ENCODE measurements around the gene RUSF1. TPM values are rescaled to one million over a fixed set of nuclear protein-coding genes. Genes with fewer than 3 reads are reported as not detected.

Gene RUSF1
- total RNA-seq, 2 donors from 2014 or later = 45.4 to 50.8 TPM

DNA sequence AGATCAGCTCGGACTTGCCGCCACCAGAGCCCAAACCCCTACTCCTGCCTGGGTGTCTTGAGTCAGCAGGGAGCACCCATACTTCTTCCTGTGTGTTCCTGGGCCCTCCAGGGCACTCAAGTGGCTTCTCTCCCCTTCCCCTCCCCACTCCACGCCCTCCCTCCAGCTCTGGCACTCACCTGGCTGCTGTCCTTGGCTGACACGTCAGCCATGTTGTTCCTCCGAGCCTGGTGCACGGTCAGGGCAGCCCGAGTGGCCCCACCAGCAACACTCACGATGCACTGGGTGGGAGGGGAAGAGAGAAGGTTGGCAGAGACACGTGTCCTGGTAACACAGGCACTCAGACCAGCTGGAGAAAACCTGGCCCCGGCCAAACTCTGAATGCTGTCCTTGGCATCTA, 11.5 kb downstream of the RUSF1 start:
- Histone ChIP-seq H3K9me3 (ENCODE audit: control insufficient read depth, low read length) (no peaks in the 10 kb centered on the region), H3K27ac (ENCODE audit: low read depth, low read length) (no peak overlapping the region), H3K27me3 (ENCODE audit: control insufficient read depth, insufficient read depth, low read length, poor library complexity, severe bottlenecking) (no peaks in the 10 kb centered on the region), H3K4me1 (ENCODE audit: control insufficient read depth, insufficient read depth, low read length) (no peaks in the 10 kb centered on the region), H3K4me3 (ENCODE audit: low read length) (no peak overlapping the region), H3K9ac (ENCODE audit: extremely low read depth, low read length, poor library complexity, severe bottlenecking) (no peak overlapping the region), H3K36me3 (ENCODE audit: control insufficient read depth, insufficient read depth, low read length) (peaks cover 20% of the 10 kb centered on the region)
- peaks cover 52% of the 10 kb centered on the region for H3K36me3 Mint-ChIP-seq (ENCODE audit: low read depth)
- H3K4me3 Mint-ChIP-seq = no peak overlapping the region
- H3K27ac Mint-ChIP-seq = no peak overlapping the region
- WGBS, 2 experiments (ENCODE audit: insufficient coverage in 1 of 2, insufficient read length in 1 of 2) = 93 to 98% methylated on average over 6 to 10 of the region's 10 CpGs
- no peak for DNase-seq
- TF ChIP-seq, protein P1, sequence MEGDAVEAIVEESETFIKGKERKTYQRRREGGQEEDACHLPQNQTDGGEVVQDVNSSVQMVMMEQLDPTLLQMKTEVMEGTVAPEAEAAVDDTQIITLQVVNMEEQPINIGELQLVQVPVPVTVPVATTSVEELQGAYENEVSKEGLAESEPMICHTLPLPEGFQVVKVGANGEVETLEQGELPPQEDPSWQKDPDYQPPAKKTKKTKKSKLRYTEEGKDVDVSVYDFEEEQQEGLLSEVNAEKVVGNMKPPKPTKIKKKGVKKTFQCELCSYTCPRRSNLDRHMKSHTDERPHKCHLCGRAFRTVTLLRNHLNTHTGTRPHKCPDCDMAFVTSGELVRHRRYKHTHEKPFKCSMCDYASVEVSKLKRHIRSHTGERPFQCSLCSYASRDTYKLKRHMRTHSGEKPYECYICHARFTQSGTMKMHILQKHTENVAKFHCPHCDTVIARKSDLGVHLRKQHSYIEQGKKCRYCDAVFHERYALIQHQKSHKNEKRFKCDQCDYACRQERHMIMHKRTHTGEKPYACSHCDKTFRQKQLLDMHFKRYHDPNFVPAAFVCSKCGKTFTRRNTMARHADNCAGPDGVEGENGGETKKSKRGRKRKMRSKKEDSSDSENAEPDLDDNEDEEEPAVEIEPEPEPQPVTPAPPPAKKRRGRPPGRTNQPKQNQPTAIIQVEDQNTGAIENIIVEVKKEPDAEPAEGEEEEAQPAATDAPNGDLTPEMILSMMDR (conservative IDR thresholded peaks at IDR 0.05) = no peak
- peaks cover 1% of the 10 kb centered on the region for H3K4me1 Mint-ChIP-seq
- H3K27me3 Mint-ChIP-seq (ENCODE audit: insufficient read depth) = no peaks in the 10 kb centered on the region
- H3K9me3 Mint-ChIP-seq = no peaks in the 10 kb centered on the region

DNA sequence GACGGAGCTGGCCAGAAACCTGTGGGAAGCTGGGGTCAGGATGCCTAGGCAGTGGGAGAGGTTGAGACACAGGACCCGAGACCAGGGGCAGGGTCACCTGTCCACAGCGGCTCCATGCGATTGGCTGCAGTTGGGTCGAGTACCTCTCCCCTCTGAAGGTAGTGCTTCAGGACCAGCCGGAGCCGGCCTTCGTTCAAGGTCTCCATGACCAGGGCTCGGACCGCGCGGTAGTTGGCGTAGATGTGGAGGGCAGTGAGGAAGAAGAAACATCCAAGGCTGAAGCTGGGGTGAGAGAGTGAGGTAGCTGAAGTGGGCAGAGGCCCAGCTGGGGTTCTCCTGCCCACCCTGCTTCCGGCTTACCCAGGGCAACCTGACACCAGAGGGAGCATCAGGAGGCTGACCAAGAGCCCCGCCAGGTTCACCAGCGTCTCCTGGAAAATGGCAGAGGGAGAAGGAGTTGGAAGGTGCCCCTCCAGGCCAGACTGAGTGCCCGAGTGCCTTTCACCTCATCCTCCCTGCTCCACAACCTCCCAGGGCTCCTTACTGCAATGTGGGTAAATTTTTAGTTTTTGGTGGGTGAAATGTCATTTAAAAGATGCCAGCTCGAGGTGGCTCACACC, 14.6 kb downstream of the RUSF1 start:
- Histone ChIP-seq H3K27ac (ENCODE audit: low read depth, low read length) (no peak overlapping the region), H3K36me3 (ENCODE audit: control insufficient read depth, insufficient read depth, low read length) (peaks cover 13% of the 10 kb centered on the region), H3K9me3 (ENCODE audit: control insufficient read depth, low read length) (no peaks in the 10 kb centered on the region), H3K4me3 (ENCODE audit: low read length) (no peak overlapping the region), H3K9ac (ENCODE audit: extremely low read depth, low read length, poor library complexity, severe bottlenecking) (no peak overlapping the region), H3K27me3 (ENCODE audit: control insufficient read depth, insufficient read depth, low read length, poor library complexity, severe bottlenecking) (peaks cover 7% of the 10 kb centered on the region), H3K4me1 (ENCODE audit: control insufficient read depth, insufficient read depth, low read length) (no peaks in the 10 kb centered on the region)
- Mint-ChIP-seq H3K4me3 (no peak overlapping the region), H3K9me3 (no peaks in the 10 kb centered on the region), H3K27ac (no peak overlapping the region), H3K27me3 (ENCODE audit: insufficient read depth) (peaks cover 14% of the 10 kb centered on the region), H3K36me3 (ENCODE audit: low read depth) (peaks cover 62% of the 10 kb centered on the region), H3K4me1 (no peaks in the 10 kb centered on the region)
- no peak for DNase-seq
- 92 to 100% methylated on average over 9 to 18 of the region's 18 CpGs for WGBS, 2 experiments (ENCODE audit: insufficient coverage in 1 of 2, insufficient read length in 1 of 2)
- TF ChIP-seq, protein P1 (conservative IDR thresholded peaks at IDR 0.05) = no peak

DNA sequence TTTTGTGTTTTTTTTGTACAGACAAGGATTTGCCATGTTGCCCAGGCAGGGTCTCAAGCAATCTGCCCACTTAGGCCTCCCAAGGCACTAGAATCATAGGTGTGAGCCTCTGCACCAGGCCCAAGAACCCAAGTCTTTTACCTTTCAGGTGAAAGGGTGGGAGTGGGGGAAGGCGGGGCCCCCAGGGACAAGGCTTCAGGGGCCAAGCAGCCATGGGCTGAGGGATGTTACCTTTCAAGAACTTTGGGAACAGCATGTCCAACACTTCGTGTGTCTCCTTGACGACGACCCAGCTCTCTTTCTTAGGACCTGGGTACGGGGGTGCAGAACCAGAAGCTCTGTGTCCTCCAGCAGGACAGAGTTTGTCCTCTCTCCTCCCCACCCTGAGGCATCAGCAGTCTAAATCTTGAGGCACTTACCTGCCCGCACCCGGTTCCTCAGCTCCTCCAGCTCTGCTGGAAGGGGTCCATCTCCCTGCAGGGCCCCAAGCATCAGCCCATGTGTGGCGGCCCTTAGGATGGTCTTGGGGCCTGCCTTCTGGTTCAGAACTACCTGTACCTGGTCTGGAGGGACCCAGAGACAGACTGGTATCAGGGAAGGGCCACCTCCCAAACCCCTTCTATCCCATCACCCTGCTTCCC, 16.3 kb downstream of the RUSF1 start:
- DNase-seq = no peak
- no peak overlapping the region for H3K27ac ChIP-seq (ENCODE audit: low read depth, low read length)
- Mint-ChIP-seq H3K4me1 (no peaks in the 10 kb centered on the region), H3K4me3 (no peak overlapping the region), H3K27me3 (ENCODE audit: insufficient read depth) (peaks cover 31% of the 10 kb centered on the region), H3K36me3 (ENCODE audit: low read depth) (peaks cover 49% of the 10 kb centered on the region), H3K27ac (no peak overlapping the region), H3K9me3 (no peaks in the 10 kb centered on the region)
- TF ChIP-seq, protein P1 (conservative IDR thresholded peaks at IDR 0.05) = no peak
- no peak overlapping the region for H3K9ac ChIP-seq (ENCODE audit: extremely low read depth, low read length, poor library complexity, severe bottlenecking)
- no peak overlapping the region for H3K4me3 ChIP-seq (ENCODE audit: low read length)
- H3K36me3 ChIP-seq (ENCODE audit: control insufficient read depth, insufficient read depth, low read length) = peaks cover 4% of the 10 kb centered on the region
- H3K27me3 ChIP-seq (ENCODE audit: control insufficient read depth, insufficient read depth, low read length, poor library complexity, severe bottlenecking) = peaks cover 24% of the 10 kb centered on the region
- H3K4me1 ChIP-seq (ENCODE audit: control insufficient read depth, insufficient read depth, low read length) = no peaks in the 10 kb centered on the region
- H3K9me3 ChIP-seq (ENCODE audit: control insufficient read depth, low read length) = no peaks in the 10 kb centered on the region
- WGBS, 2 experiments (ENCODE audit: insufficient coverage in 1 of 2, insufficient read length in 1 of 2) = 90 to 91% methylated on average over 5 to 8 of the region's 8 CpGs

Data from endodermal cell (in vitro differentiated cells).